IPS-18a (cell line): ENCODE results near the gene C1RL.

Experiments
- H3K27ac ChIP-seq: one replicate; pipeline ENCODE4 v1.5.1; 2013; ENCODE audit warnings: low read length
- H3K27me3 ChIP-seq: one replicate; pipeline ENCODE4 v1.6.1; 2013; ENCODE audit warnings: mild to moderate bottlenecking, low read length; ENCODE audit not compliant: control insufficient read depth, insufficient read depth
- H3K36me3 ChIP-seq: one replicate; pipeline ENCODE4 v1.6.1; 2013; ENCODE audit warnings: low read depth, low read length; ENCODE audit not compliant: control insufficient read depth
- H3K4me1 ChIP-seq: one replicate; pipeline ENCODE4 v1.6.1; 2013; ENCODE audit warnings: low read depth, low read length; ENCODE audit not compliant: control insufficient read depth
- H3K4me3 ChIP-seq: one replicate; pipeline ENCODE4 v1.5.1; 2013; ENCODE audit warnings: low read length
- H3K9ac ChIP-seq: one replicate; pipeline ENCODE4 v1.6.1; 2013; ENCODE audit warnings: mild to moderate bottlenecking, low read length, moderate library complexity
- H3K9me3 ChIP-seq: one replicate; pipeline ENCODE4 v1.6.1; 2013; ENCODE audit warnings: low read depth, low read length; ENCODE audit not compliant: control insufficient read depth

C1RL gene

DNA sequence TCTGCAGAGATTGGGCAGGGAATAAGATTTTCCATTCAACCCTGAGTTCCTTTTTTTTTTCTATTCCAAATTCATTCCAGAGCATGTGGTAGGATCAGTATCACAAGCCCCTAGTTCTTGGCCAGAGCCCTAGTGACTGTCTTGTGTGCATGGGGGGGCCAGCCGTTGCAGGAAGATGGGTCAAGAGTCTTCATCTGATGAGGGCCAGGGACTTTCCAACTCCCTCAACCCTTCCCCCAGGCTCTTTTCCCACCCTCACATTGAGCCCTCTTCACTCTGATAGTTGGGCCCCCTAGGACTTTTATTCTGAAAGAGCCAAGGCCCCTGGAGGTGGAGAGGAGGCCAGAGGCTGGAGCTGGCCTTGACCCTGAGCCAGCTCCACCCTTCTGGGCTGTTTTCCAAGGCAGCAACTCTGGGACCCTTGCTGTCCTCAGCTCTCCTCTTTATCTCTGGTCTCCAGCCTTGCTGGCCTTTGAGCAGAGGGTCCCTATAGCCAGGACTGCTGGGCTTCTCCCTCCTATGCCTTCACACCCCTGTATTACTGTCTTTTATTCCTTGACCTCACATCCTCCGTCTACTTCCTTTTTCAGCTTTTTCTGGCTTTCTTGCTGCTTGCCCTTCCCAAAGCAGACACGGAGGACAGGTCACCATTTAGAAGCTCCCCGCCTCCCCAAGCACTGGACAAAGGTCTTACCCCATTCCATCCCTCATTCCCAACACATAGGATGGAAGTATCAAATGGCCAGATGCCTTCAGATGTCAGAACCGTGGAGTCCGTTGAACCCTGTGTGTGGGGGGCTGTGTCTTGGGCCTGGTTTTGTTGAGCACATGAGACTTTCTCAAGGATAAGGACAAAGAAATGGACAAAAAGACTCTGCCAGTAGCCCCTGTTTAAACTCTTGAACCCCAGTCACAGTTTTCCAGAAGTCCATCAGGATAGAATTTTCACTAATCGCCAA is 14.1 kb upstream of the C1RL start:
- Histone ChIP-seq H3K9me3 (no peaks in the 10 kb centered on the region), H3K4me3 (no peak overlapping the region), H3K27me3 (no peaks in the 10 kb centered on the region), H3K9ac (no peak overlapping the region), H3K36me3 (no peaks in the 10 kb centered on the region), H3K4me1 (no peaks in the 10 kb centered on the region), H3K27ac (no peak overlapping the region)

DNA sequence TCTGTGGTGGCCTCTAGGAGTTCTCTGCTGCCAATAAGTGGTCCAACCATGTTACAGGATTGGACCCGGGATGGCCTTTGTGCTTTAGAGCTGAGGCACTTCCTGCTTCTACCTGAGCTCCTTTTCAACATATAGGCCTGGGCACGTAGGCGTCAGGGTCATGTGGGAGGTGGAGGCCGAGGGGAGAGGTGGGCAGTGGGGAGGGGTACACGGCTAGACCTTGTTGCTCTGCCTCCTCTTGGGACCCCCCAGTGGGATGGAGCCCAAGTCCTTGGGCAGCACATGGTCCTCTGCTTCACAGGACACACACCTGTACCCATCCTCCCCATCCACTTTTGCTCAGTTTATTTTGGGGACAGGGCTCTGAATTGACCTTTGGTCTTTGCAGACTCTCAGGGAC is 12.3 kb upstream of the C1RL start:
- Histone ChIP-seq H3K27ac (no peak overlapping the region), H3K36me3 (no peaks in the 10 kb centered on the region), H3K4me1 (no peaks in the 10 kb centered on the region), H3K9ac (no peak overlapping the region), H3K27me3 (no peaks in the 10 kb centered on the region), H3K4me3 (no peak overlapping the region), H3K9me3 (no peaks in the 10 kb centered on the region)

DNA sequence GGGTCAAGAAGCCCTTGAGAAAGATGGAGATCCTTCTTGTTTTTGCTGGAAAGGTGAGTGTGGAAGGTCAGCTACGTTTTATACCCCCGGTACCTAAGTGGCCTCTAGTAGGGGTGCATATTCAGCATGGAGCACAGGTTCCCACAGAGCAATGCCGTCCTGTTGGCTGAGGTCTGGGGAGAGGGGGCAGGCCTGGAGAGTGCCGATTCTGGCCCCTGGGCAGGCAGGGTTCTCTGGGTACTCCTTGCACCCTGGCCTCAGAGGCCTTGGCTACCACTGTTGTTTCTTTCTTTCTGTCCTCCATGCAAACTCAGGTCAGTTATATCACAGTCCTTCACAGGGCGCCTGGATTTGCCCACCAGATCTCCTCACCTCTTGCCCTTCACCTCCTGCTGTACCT is 11.2 kb upstream of the C1RL start:
- Histone ChIP-seq H3K4me1 (no peaks in the 10 kb centered on the region), H3K27me3 (no peaks in the 10 kb centered on the region), H3K36me3 (no peaks in the 10 kb centered on the region), H3K4me3 (no peak overlapping the region), H3K9ac (no peak overlapping the region), H3K9me3 (no peaks in the 10 kb centered on the region), H3K27ac (no peak overlapping the region)

DNA sequence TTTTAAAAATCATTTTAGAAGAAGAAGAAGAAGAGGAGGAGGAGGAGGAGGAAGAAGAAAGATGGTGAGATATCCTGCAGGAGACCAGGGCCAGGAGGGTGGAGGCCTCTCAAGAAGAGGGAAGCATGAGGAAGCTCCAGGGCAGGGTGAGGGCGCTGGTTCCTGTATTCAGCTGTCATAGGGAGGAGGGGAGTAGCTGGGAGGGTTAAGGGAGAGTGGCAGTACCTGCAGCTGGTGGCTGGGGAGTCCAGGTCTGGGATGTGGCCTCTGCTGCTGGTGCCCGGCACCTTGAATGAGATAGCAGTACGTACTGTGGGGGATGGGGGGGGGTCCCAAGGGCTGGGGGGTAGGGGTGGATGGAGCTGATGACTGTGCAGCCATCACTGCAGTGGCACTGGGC is 9.9 kb upstream of the C1RL start:
- no peaks in the 10 kb centered on the region for H3K4me1 ChIP-seq
- no peak overlapping the region for H3K9ac ChIP-seq
- H3K36me3 ChIP-seq = no peaks in the 10 kb centered on the region
- no peak overlapping the region for H3K27ac ChIP-seq
- no peaks in the 10 kb centered on the region for H3K27me3 ChIP-seq
- no peaks in the 10 kb centered on the region for H3K9me3 ChIP-seq
- no peak overlapping the region for H3K4me3 ChIP-seq

DNA sequence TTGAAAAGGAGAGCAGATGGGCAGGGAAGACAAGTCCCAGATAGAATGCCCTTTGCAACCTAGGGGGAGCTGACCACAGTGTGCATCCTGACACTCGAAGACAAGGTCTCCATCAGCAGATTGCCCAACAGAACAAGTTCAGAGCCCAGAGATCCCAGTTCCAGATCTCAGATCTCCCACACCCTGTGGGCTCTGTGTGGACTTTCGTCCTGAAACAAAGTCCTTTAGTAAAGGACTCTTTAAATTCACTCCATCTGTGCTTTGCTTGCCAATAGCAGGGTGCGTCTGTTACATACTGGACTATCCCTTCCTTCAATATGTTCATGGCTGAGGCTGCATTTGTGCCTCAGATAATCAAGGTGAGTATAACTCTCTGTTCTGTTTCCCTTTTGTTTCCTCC is 8.7 kb upstream of the C1RL start:
- Histone ChIP-seq H3K9me3 (no peaks in the 10 kb centered on the region), H3K9ac (no peak overlapping the region), H3K4me1 (no peaks in the 10 kb centered on the region), H3K4me3 (no peak overlapping the region), H3K27ac (no peak overlapping the region), H3K36me3 (no peaks in the 10 kb centered on the region), H3K27me3 (no peaks in the 10 kb centered on the region)

DNA sequence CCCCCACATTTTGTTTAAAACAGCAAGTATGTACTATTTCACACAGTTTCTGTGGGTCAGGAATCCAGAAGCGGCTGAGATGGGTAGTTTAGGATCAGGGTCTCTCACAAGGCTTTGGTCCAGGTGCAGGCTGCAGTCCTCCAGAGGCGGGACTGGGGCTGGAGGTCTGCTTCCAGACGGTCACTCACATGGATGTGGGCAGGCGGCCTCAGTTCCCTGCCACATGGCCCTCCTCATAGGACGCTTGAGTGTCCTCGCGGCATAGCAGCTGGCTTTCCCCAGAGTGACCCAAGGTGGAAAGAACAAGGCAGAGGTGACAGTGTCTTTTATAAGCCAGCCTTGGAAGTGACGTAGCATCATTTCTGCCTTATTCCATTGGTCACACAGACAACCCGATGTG is 7.9 kb upstream of the C1RL start:
- Histone ChIP-seq H3K9me3 (no peaks in the 10 kb centered on the region), H3K4me3 (no peak overlapping the region), H3K27me3 (no peaks in the 10 kb centered on the region), H3K36me3 (no peaks in the 10 kb centered on the region), H3K27ac (no peak overlapping the region), H3K9ac (no peak overlapping the region), H3K4me1 (no peaks in the 10 kb centered on the region)

DNA sequence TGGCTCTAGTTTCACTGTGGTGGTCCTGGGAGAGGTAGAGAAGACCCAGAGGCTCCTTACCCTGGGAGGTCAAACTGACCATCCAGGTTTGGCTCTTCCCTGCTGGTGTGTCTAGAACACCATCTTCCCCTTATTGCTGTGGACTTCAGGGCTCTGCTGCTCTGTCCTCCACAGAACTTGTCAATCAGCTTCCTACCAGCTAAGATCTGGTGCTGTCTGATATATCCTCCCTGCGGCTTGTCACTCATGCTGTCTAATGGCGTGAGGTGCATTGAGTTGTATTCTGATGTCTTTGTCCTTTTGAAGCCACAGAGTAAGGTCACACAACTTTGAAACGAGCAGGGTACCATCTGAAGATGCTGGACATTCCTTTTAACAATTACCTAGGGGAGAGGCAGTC is 7.2 kb upstream of the C1RL start:
- no peaks in the 10 kb centered on the region for H3K9me3 ChIP-seq

DNA sequence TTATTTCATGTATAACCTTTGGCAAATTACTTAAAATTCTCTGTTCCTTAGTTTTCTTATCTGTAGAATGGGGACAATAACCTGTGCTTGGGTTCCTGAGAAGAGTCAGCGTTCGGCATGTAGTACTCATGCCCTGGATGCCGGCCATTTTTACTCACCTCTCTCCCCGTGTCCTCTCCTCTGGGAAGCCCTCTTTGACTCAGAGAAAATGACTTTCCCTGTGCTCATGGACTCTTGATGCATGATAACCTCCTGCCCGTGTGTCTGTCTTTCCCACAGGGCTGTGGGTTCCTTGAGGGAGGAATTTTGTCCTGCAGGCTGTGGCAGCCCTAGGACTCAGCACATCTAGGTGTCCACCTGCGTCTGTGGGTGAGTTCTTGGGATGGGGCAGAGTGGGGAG is 5.8 kb upstream of the C1RL start:
- no peaks in the 10 kb centered on the region for H3K4me1 ChIP-seq
- H3K9me3 ChIP-seq = no peaks in the 10 kb centered on the region
- no peaks in the 10 kb centered on the region for H3K27me3 ChIP-seq
- H3K4me3 ChIP-seq = no peak overlapping the region
- H3K9ac ChIP-seq = no peak overlapping the region
- H3K27ac ChIP-seq = no peak overlapping the region
- H3K36me3 ChIP-seq = no peaks in the 10 kb centered on the region

More for the DNA sequence above, 7.2 kb upstream of the C1RL start:
- H3K4me1 ChIP-seq = no peaks in the 10 kb centered on the region
- no peak overlapping the region for H3K27ac ChIP-seq
- H3K27me3 ChIP-seq = no peaks in the 10 kb centered on the region
- no peak overlapping the region for H3K9ac ChIP-seq
- no peaks in the 10 kb centered on the region for H3K36me3 ChIP-seq
- H3K4me3 ChIP-seq = no peak overlapping the region

DNA sequence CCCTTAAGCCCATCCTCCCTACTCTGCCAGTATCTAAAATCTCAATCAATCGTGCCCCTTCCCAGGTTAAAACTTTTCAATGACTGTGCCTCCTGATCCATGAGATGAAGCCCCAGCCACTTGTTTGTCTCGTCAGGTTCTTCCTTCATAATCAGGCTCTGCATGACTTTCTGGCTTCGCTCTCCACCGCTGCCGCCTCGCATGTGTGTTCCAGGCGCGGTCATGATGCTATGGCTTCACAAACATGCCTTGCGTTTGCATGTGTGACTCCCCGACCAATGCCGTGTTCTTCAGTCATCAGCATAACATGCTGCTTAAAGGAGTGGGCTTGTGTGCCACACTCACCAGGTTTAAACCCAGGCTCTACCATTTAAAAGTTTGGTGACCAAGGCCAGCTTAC is 5.0 kb upstream of the C1RL start:
- H3K9me3 ChIP-seq = no peaks in the 10 kb centered on the region
- H3K4me1 ChIP-seq = no peaks in the 10 kb centered on the region
- no peak overlapping the region for H3K4me3 ChIP-seq
- H3K36me3 ChIP-seq = no peaks in the 10 kb centered on the region
- H3K27ac ChIP-seq = no peak overlapping the region
- no peaks in the 10 kb centered on the region for H3K27me3 ChIP-seq
- no peak overlapping the region for H3K9ac ChIP-seq

DNA sequence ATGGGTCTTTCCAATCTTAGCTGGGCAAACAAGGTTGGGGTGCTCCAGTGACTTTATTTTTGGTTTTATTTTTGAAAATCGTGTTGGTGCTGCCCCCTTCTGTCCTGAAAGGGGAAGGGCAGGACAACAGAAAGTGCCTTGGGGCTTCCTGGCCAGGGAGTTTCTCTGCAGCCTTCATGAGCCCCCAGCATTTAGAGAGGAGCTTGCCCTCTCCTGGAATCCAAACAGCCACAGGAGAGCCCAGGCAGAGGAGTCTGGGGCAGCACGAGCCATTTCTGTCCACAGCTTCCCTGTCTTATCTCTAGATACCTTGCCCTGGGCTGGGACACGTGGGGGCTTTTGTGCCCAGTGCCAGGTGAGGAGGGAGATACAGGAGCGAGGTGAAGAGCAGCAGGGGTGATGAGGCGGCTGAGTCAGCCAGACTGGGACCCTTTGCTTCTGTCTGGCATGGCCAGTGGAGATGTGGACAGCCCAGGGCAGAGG is 4.4 kb upstream of the C1RL start:
- Histone ChIP-seq H3K36me3 (no peaks in the 10 kb centered on the region), H3K4me3 (no peak overlapping the region), H3K9ac (no peak overlapping the region), H3K27ac (no peak overlapping the region), H3K4me1 (no peaks in the 10 kb centered on the region), H3K9me3 (no peaks in the 10 kb centered on the region), H3K27me3 (no peaks in the 10 kb centered on the region)

DNA sequence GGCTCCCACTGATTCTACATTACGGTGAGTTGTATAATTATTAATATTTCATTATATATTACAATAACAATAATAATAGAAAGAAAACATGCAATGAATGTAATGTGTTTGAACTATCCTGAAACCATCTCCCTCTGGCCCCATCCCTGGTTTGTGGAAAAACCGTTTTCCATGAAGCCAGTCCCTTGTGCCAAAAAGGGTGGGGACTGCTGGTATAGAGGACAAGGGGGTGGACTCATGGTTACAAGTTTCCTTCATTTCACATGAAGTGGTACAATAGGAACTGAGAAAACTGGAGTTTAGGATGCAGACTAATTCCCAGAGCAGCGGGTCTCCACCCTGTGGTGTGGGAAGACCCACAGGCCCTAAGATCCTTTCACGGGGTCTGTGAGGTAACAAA is 3.0 kb upstream of the C1RL start:
- no peak overlapping the region for H3K4me3 ChIP-seq
- H3K9ac ChIP-seq = no peak overlapping the region

DNA sequence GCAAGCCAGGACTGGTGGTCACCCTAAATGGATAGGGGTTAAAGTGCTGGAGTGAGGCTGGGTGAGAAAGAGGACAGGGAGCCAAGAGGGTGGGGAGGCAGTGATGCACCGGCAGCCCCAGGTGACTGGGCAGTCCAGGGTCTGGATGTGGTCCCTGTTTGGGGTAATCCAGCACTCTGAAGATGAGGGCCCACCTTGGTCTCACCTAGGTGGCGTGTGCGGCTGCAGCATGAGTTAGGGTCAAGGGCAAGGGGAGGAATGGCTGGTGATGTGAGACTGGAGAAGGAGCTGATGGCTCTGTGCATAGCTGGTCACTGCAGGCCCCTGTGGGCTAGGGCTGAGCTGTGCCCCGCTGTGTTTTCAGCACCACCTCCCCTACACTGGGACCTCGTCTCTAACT is 1.6 kb upstream of the C1RL start:
- no peak overlapping the region for H3K9ac ChIP-seq
- no peaks in the 10 kb centered on the region for H3K36me3 ChIP-seq
- H3K4me3 ChIP-seq = no peak overlapping the region
- H3K4me1 ChIP-seq = no peaks in the 10 kb centered on the region
- H3K27ac ChIP-seq = no peak overlapping the region
- no peaks in the 10 kb centered on the region for H3K9me3 ChIP-seq
- no peaks in the 10 kb centered on the region for H3K27me3 ChIP-seq

More for the DNA sequence above, 3.0 kb upstream of the C1RL start:
- no peaks in the 10 kb centered on the region for H3K4me1 ChIP-seq
- no peak overlapping the region for H3K27ac ChIP-seq
- no peaks in the 10 kb centered on the region for H3K27me3 ChIP-seq
- no peaks in the 10 kb centered on the region for H3K36me3 ChIP-seq
- no peaks in the 10 kb centered on the region for H3K9me3 ChIP-seq
